ENCODE results near the gene HSPA2. TPM values are rescaled to one million over a fixed set of nuclear protein-coding genes. Genes with fewer than 3 reads are reported as not detected.
A peak's percentile ranks its signal among the peaks of the same experiment; 100 is the strongest.
"Not testable (repeated sequence)": the region's sequence is repeated elsewhere in the genome, so short reads cannot be mapped to it uniquely, and the experiment has no call there.

HSPA2 gene
- polyA plus RNA-seq, 4 donors = 1.4 to 14.5 (median 6.2) TPM

GRCh38 chr14:64508215-64508776 lies 32.2 kb upstream of the HSPA2 start:
- DNase-seq (no peak), FAIRE-seq (no peak)
- H3K4me3 ChIP-seq (ENCODE audit: low read depth in 1 of 3, low read length in 3 of 3) = no peak overlapping the region
- H3K9me3 ChIP-seq (ENCODE audit: control insufficient read depth in 2 of 2, insufficient read depth in 1 of 2, low read depth in 1 of 2, low read length in 1 of 2) = no peaks in the 10 kb centered on the region
- no peak overlapping the region for H3K27ac ChIP-seq (ENCODE audit: low read depth in 1 of 3, low read length in 2 of 3)
- WGBS, 3 donors = 24 to 32% (median 32%) methylated on average over 1 of the region's 1 CpG
- no peaks in the 10 kb centered on the region for H3K36me3 ChIP-seq (ENCODE audit: control insufficient read depth in 3 of 3, insufficient read depth in 2 of 3, low read depth in 1 of 3, low read length in 3 of 3)
- H3K27me3 ChIP-seq (ENCODE audit: control insufficient read depth in 3 of 3, insufficient read depth in 3 of 3, low read length in 3 of 3) = no peaks in the 10 kb centered on the region
- H3K4me1 ChIP-seq (ENCODE audit: control insufficient read depth in 3 of 3, insufficient read depth in 2 of 3, low read depth in 1 of 3, low read length in 2 of 3) = peaks cover 0 to 29% (median 8%) of the 10 kb centered on the region in 3 donors

GRCh38 chr14:64509036-64509435 lies 31.5 kb upstream of the HSPA2 start:
- H3K27me3 ChIP-seq (ENCODE audit: control insufficient read depth in 3 of 3, insufficient read depth in 3 of 3, low read length in 3 of 3) = no peaks in the 10 kb centered on the region
- H3K9me3 ChIP-seq (ENCODE audit: control insufficient read depth in 2 of 2, insufficient read depth in 1 of 2, low read depth in 1 of 2, low read length in 1 of 2) = no peaks in the 10 kb centered on the region
- 84 to 89% (median 87%) methylated on average over 8 of the region's 8 CpGs for WGBS, 3 donors
- FAIRE-seq (no peak), DNase-seq (no peak)
- no peaks in the 10 kb centered on the region for H3K36me3 ChIP-seq (ENCODE audit: control insufficient read depth in 3 of 3, insufficient read depth in 2 of 3, low read depth in 1 of 3, low read length in 3 of 3)
- peaks cover 0 to 29% (median 8%) of the 10 kb centered on the region in 3 donors for H3K4me1 ChIP-seq (ENCODE audit: control insufficient read depth in 3 of 3, insufficient read depth in 2 of 3, low read depth in 1 of 3, low read length in 2 of 3)
- no peak overlapping the region for H3K4me3 ChIP-seq (ENCODE audit: low read depth in 1 of 3, low read length in 3 of 3)
- no peak overlapping the region for H3K27ac ChIP-seq (ENCODE audit: low read depth in 1 of 3, low read length in 2 of 3)

- peak; percentile 78 to 85 for DNase-seq
- WGBS, 3 donors = 18 to 23% (median 21%) methylated on average over 4 of the region's 4 CpGs
- FAIRE-seq = no peak
- H3K36me3 ChIP-seq (ENCODE audit: control insufficient read depth in 3 of 3, insufficient read depth in 2 of 3, low read depth in 1 of 3, low read length in 3 of 3) = no peaks in the 10 kb centered on the region
- H3K27me3 ChIP-seq (ENCODE audit: control insufficient read depth in 3 of 3, insufficient read depth in 3 of 3, low read length in 3 of 3) = no peaks in the 10 kb centered on the region
- H3K9me3 ChIP-seq (ENCODE audit: control insufficient read depth in 2 of 2, insufficient read depth in 1 of 2, low read depth in 1 of 2, low read length in 1 of 2) = no peaks in the 10 kb centered on the region
- H3K4me3 ChIP-seq (ENCODE audit: low read depth in 1 of 3, low read length in 3 of 3) = no peak overlapping the region
- peaks cover 0 to 26% (median 4%) of the 10 kb centered on the region in 3 donors for H3K4me1 ChIP-seq (ENCODE audit: control insufficient read depth in 3 of 3, insufficient read depth in 2 of 3, low read depth in 1 of 3, low read length in 2 of 3)
- H3K27ac ChIP-seq (ENCODE audit: low read depth in 1 of 3, low read length in 2 of 3) = peak overlapping the region in 1 of 3 donors; percentile 38
Observed at GRCh38 chr14:64510825-64511671, 29.5 kb upstream of the HSPA2 start.

- Histone ChIP-seq H3K36me3 (ENCODE audit: control insufficient read depth in 3 of 3, insufficient read depth in 2 of 3, low read depth in 1 of 3, low read length in 3 of 3) (no peaks in the 10 kb centered on the region), H3K9me3 (ENCODE audit: control insufficient read depth in 2 of 2, insufficient read depth in 1 of 2, low read depth in 1 of 2, low read length in 1 of 2) (no peaks in the 10 kb centered on the region), H3K4me1 (ENCODE audit: control insufficient read depth in 3 of 3, insufficient read depth in 2 of 3, low read depth in 1 of 3, low read length in 2 of 3) (peaks cover 0 to 15% (median 4%) of the 10 kb centered on the region in 3 donors), H3K27me3 (ENCODE audit: control insufficient read depth in 3 of 3, insufficient read depth in 3 of 3, low read length in 3 of 3) (no peaks in the 10 kb centered on the region), H3K27ac (ENCODE audit: low read depth in 1 of 3, low read length in 2 of 3) (no peak overlapping the region), H3K4me3 (ENCODE audit: low read depth in 1 of 3, low read length in 3 of 3) (no peak overlapping the region)
- WGBS, 3 donors = 86 to 95% (median 91%) methylated on average over 2 of the region's 2 CpGs
- no peak for FAIRE-seq
- no peak for DNase-seq
Observed at GRCh38 chr14:64513271-64513670, 27.3 kb upstream of the HSPA2 start.

GRCh38 chr14:64515053-64515452 lies 25.5 kb upstream of the HSPA2 start:
- no peak overlapping the region for H3K27ac ChIP-seq (ENCODE audit: low read depth in 1 of 3, low read length in 2 of 3)
- no peak for DNase-seq

GRCh38 chr14:64516969-64517368 lies 23.6 kb upstream of the HSPA2 start:
- H3K27me3 ChIP-seq (ENCODE audit: control insufficient read depth in 3 of 3, insufficient read depth in 3 of 3, low read length in 3 of 3) = no peaks in the 10 kb centered on the region
- 40 to 73% (median 71%) methylated on average over 1 of the region's 1 CpG for WGBS, 3 donors
- H3K27ac ChIP-seq (ENCODE audit: low read depth in 1 of 3, low read length in 2 of 3) = no peak overlapping the region
- H3K4me3 ChIP-seq (ENCODE audit: low read depth in 1 of 3, low read length in 3 of 3) = no peak overlapping the region
- H3K36me3 ChIP-seq (ENCODE audit: control insufficient read depth in 3 of 3, insufficient read depth in 2 of 3, low read depth in 1 of 3, low read length in 3 of 3) = peaks cover 0 to 7% (median 0%) of the 10 kb centered on the region in 3 donors
- DNase-seq (no peak), FAIRE-seq (no peak)
- H3K4me1 ChIP-seq (ENCODE audit: control insufficient read depth in 3 of 3, insufficient read depth in 2 of 3, low read depth in 1 of 3, low read length in 2 of 3) = peaks cover 0 to 2% (median 0%) of the 10 kb centered on the region in 3 donors
- H3K9me3 ChIP-seq (ENCODE audit: control insufficient read depth in 2 of 2, insufficient read depth in 1 of 2, low read depth in 1 of 2, low read length in 1 of 2) = no peaks in the 10 kb centered on the region

More at GRCh38 chr14:64515053-64515452, 25.5 kb upstream of the HSPA2 start:
- WGBS, 3 donors = 11 to 36% (median 19%) methylated on average over 1 of the region's 1 CpG
- H3K4me3 ChIP-seq (ENCODE audit: low read depth in 1 of 3, low read length in 3 of 3) = no peak overlapping the region
- no peak for FAIRE-seq
- peaks cover 0 to 9% (median 4%) of the 10 kb centered on the region in 3 donors for H3K4me1 ChIP-seq (ENCODE audit: control insufficient read depth in 3 of 3, insufficient read depth in 2 of 3, low read depth in 1 of 3, low read length in 2 of 3)
- H3K36me3 ChIP-seq (ENCODE audit: control insufficient read depth in 3 of 3, insufficient read depth in 2 of 3, low read depth in 1 of 3, low read length in 3 of 3) = no peaks in the 10 kb centered on the region
- H3K9me3 ChIP-seq (ENCODE audit: control insufficient read depth in 2 of 2, insufficient read depth in 1 of 2, low read depth in 1 of 2, low read length in 1 of 2) = no peaks in the 10 kb centered on the region
- H3K27me3 ChIP-seq (ENCODE audit: control insufficient read depth in 3 of 3, insufficient read depth in 3 of 3, low read length in 3 of 3) = no peaks in the 10 kb centered on the region

- FAIRE-seq; H3K4me1 ChIP-seq (ENCODE audit: control insufficient read depth in 3 of 3, insufficient read depth in 2 of 3, low read depth in 1 of 3, low read length in 2 of 3); DNase-seq; H3K36me3 ChIP-seq (ENCODE audit: control insufficient read depth in 3 of 3, insufficient read depth in 2 of 3, low read depth in 1 of 3, low read length in 3 of 3); H3K4me3 ChIP-seq (ENCODE audit: low read depth in 1 of 3, low read length in 3 of 3); H3K27ac ChIP-seq (ENCODE audit: low read depth in 1 of 3, low read length in 2 of 3); H3K9me3 ChIP-seq (ENCODE audit: control insufficient read depth in 2 of 2, insufficient read depth in 1 of 2, low read depth in 1 of 2, low read length in 1 of 2); H3K27me3 ChIP-seq (ENCODE audit: control insufficient read depth in 3 of 3, insufficient read depth in 3 of 3, low read length in 3 of 3): not testable (repeated sequence)
- 72 to 93% (median 88%) methylated on average over 6 of the region's 6 CpGs for WGBS, 3 donors
Observed at GRCh38 chr14:64517667-64518066, 22.9 kb upstream of the HSPA2 start.

- Histone ChIP-seq H3K9me3 (ENCODE audit: control insufficient read depth in 2 of 2, insufficient read depth in 1 of 2, low read depth in 1 of 2, low read length in 1 of 2) (no peaks in the 10 kb centered on the region), H3K27ac (ENCODE audit: low read depth in 1 of 3, low read length in 2 of 3) (no peak overlapping the region), H3K27me3 (ENCODE audit: control insufficient read depth in 3 of 3, insufficient read depth in 3 of 3, low read length in 3 of 3) (no peaks in the 10 kb centered on the region), H3K4me1 (ENCODE audit: control insufficient read depth in 3 of 3, insufficient read depth in 2 of 3, low read depth in 1 of 3, low read length in 2 of 3) (peaks cover 0 to 2% (median 0%) of the 10 kb centered on the region in 3 donors), H3K4me3 (ENCODE audit: low read depth in 1 of 3, low read length in 3 of 3) (no peak overlapping the region), H3K36me3 (ENCODE audit: control insufficient read depth in 3 of 3, insufficient read depth in 2 of 3, low read depth in 1 of 3, low read length in 3 of 3) (peaks cover 3 to 9% (median 7%) of the 10 kb centered on the region in 3 donors)
- FAIRE-seq (no peak), DNase-seq (no peak)
- 47 to 84% (median 59%) methylated on average over 4 of the region's 4 CpGs for WGBS, 3 donors
Observed at GRCh38 chr14:64518229-64518628, 22.3 kb upstream of the HSPA2 start.

Measured in small intestine (tissue), 7 donors.